ENCODE data around the gene B3GNT9. TPM values are rescaled to one million over a fixed set of nuclear protein-coding genes. Genes with fewer than 3 reads are reported as not detected.
A peak's percentile ranks its signal among the peaks of the same experiment; 100 is the strongest.

The B3GNT9 gene
- total and polyA plus RNA-seq, 8 donors, result 16.2 to 29.4 (median 19.9) TPM

DNA sequence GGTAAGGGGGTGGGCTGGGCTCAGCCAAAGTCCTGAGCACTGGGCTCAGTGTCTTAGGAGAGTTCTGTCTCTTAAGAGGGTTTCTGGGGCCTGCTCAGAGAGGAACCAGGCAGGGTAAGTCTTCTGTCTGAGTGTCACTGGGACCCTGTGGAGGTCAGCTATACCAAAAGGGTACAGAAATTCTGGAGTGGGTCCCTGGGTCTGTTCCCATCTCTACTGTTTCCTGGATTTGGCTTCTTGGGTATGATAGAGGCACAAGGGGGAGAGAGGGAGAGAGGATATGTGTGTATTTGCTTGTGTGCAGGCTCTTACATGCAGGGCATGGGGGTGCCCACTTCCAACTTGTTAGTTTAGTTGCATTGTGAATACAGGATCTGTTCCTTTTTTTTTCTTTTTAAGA is 42.7 kb upstream of the B3GNT9 start:
- TF ChIP-seq CTCF (IDR thresholded peaks at IDR 0.05), result no peak
- DNase-seq, result peak in 1 of 4 donors; percentile 2
- Histone ChIP-seq H3K27me3 (no peaks in the 10 kb centered on the region), H3K4me1 (peaks cover 18 to 65% of the 10 kb centered on the region in 2 donors), H3K27ac (no peak overlapping the region), H3K4me3 (peak overlapping the region in 1 of 2 donors; percentile 99), H3K36me3 (peaks cover 0 to 52% of the 10 kb centered on the region in 2 donors), H3K9me3 (no peaks in the 10 kb centered on the region)
- no peak for ATAC-seq
- intact Hi-C loops (cut with DNase I), result no loop called here

DNA sequence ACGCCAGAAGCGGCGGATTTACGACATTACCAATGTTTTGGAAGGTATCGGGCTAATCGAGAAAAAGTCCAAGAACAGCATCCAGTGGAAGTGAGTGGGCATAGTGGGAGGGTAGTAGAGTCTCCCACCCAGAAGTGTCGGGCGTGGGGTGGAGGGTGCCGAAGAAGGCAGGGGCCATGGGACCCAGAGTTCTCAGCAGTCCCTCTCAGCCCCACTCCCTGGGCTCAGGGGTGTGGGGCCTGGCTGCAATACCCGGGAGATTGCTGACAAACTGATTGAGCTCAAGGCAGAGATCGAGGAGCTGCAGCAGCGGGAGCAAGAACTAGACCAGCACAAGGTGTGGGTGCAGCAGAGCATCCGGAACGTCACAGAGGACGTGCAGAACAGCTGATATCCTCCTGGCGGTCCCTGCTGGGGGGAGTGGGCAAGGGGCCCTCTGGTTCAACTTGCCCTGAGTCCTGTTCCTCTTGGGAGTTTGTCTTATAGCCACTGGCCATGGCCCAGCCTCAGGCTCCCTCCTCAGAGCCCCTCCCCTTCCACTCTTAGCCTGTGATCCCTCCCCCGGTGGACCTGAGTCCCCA is 42.1 kb upstream of the B3GNT9 start:
- intact Hi-C loops (cut with DNase I), result no loop called here
- peak overlapping the region in 1 of 2 donors; percentile 82 for H3K27ac ChIP-seq
- no peaks in the 10 kb centered on the region for H3K27me3 ChIP-seq
- peak overlapping the region; percentile 97 to 99 for H3K4me3 ChIP-seq
- TF ChIP-seq CTCF (IDR thresholded peaks at IDR 0.05), result no peak
- DNase-seq (no peak), ATAC-seq (no peak)
- peaks cover 0 to 45% of the 10 kb centered on the region in 2 donors for H3K36me3 ChIP-seq
- H3K4me1 ChIP-seq, result peaks cover 15 to 58% of the 10 kb centered on the region in 2 donors
- no peaks in the 10 kb centered on the region for H3K9me3 ChIP-seq

- H3K4me3 ChIP-seq, result peak within 1 kb of the TSS; percentile 97 to 99
- intact Hi-C loops (cut with DNase I), result no loop called here
- H3K4me1 ChIP-seq, result peaks cover 15 to 52% of the 10 kb centered on the region in 2 donors
- H3K9me3 ChIP-seq, result no peaks in the 10 kb centered on the region
- peak within 1 kb of the TSS; percentile 48 to 82 for H3K27ac ChIP-seq
- no peaks in the 10 kb centered on the region for H3K27me3 ChIP-seq
- TF ChIP-seq CTCF (IDR thresholded peaks at IDR 0.05), result no peak
- ATAC-seq, result peak; percentile 98
- peak; percentile 86 to 98 (median 92) for DNase-seq
- H3K36me3 ChIP-seq, result peaks cover 0 to 38% of the 10 kb centered on the region in 2 donors
Observed at GRCh38 chr16:67191995-67192681, 41.3 kb upstream of the B3GNT9 start, which contains the start of gene E2F4. E2F4 (plus strand) TSS chr16:67192155; CDS start chr16:67192228, 73 bp downstream.

DNA sequence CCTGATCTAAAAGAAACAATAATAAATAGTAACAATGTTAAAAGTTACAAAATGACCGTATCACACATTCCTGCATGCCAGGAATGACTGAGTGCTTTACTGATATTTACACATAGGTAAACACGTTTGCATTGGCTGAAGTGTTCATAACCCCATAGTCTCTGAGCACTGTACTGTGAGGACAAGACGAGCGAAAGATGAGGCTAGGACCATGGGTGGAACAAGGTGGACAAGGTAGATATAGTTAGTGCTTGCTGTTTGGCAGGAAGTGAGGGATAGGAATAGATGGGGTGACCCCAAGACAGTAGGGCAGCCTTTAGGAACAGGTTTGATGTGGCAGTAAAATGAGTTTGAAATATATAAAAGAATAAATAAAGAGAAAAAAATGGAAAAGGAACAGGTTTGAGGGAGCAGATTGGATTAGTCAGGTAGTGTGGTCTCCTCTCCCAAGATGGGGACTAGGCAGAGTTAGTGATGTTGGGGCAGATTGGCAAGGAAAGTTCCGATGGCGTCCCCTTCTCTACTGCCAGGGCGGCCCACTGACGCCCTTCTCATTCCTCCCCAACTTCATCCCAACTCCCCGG is 40.7 kb upstream of the B3GNT9 start:
- Histone ChIP-seq H3K27me3 (no peaks in the 10 kb centered on the region), H3K36me3 (peaks cover 0 to 31% of the 10 kb centered on the region in 2 donors), H3K4me1 (peaks cover 15 to 45% of the 10 kb centered on the region in 2 donors), H3K4me3 (peak overlapping the region; percentile 97 to 99), H3K9me3 (no peaks in the 10 kb centered on the region), H3K27ac (peak overlapping the region in 1 of 2 donors; percentile 82)
- intact Hi-C loops (cut with DNase I), result no loop called here
- no peak for TF ChIP-seq CTCF (IDR thresholded peaks at IDR 0.05)
- DNase-seq (no peak), ATAC-seq (no peak)

Data from left lung (tissue), 10 donors.